ENCODE results near the gene INO80D. TPM values are rescaled to one million over a fixed set of nuclear protein-coding genes. Genes with fewer than 3 reads are reported as not detected.

INO80D gene
- total RNA-seq, 1 experiment from 2014 or later: 14.4 TPM

DNA sequence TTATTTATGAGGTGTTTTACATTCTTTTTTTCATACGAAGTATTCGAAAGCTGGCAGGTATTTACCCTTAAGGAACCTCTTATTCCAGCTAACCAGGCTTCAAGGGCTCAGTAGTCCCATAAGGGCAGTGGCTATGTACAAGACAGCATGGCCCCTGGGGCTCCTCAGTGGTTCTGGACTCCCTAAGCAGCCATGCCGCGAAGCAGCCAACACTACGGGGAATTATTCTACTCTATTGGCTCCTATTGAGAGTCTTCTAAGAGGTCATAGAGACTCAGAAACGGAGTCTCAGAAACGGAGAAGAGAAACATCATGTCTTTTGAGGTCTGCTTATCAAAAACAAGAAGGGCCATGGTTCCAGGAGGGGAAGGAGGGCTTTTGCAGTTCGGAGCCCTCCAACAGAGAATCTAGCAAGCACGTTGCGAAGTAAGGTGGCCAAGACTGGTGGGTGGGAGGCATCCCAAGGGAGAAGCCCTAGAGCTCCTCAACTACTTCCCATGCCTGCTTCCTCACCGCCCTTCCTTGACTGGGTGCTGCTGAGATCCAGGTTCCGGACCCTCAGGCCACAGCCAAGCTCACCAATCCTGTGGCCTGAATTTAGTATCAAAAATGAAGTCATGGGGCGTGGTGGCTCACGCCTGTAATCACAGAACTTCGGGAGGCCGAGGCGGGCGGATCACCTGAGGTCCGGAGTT, 109.7 kb downstream of the INO80D start:
- BruUV-seq (replicated peaks): no TSS peak
- POLR2A ChIA-PET: no interaction called here
- H3K9me2 ChIP-seq (ENCODE audit: insufficient read depth): no peaks in the 10 kb centered on the region
- H3K27ac ChIP-seq (ENCODE audit: low read depth, low read length): no peak overlapping the region
- RAD21 ChIA-PET (ENCODE audit: low non-redundant PET in 1 of 2, low total read pairs in 2 of 2, uncharacterized antibody in 2 of 2, unreplicated experiment in 2 of 2): no interaction called here
- H3K36me3 ChIP-seq (ENCODE audit: control insufficient read depth in 1 of 2, insufficient read depth in 2 of 2, low read length in 2 of 2): no peaks in the 10 kb centered on the region
- ATAC-seq (no peak), DNase-seq (ENCODE audit: low read depth, low spot score) (no peak)
- H3K27me3 ChIP-seq (ENCODE audit: insufficient read depth, low read length): no peaks in the 10 kb centered on the region
- H3K9ac ChIP-seq (ENCODE audit: low read length): no peak overlapping the region
- H3K4me1 ChIP-seq (ENCODE audit: control insufficient read depth in 1 of 2, insufficient read depth in 2 of 2, low read length in 2 of 2): peaks cover 9 to 17% of the 10 kb centered on the region in 2 experiments; a peak in 3 of 4 replicates
- intact Hi-C loops (cut with micrococcal nuclease): no loop called here
- no peak overlapping the region for H3K4me2 ChIP-seq (ENCODE audit: low read length)
- H2AFZ ChIP-seq (ENCODE audit: low read depth, low read length, poor library complexity, severe bottlenecking): no peak overlapping the region
- CTCF ChIA-PET: no interaction called here
- H3K4me3 ChIP-seq (replicated peaks in 1 of 2; ENCODE audit: low read depth in 1 of 2, low read length in 2 of 2): no peak overlapping the region
- H3K79me2 ChIP-seq (ENCODE audit: insufficient read depth, low read length): no peaks in the 10 kb centered on the region
- H3K9me3 ChIP-seq (ENCODE audit: control insufficient read depth in 1 of 2, insufficient read depth in 1 of 2, low read depth in 1 of 2, low read length in 2 of 2): no peaks in the 10 kb centered on the region
- no peaks in the 10 kb centered on the region for H4K20me1 ChIP-seq (ENCODE audit: insufficient read depth)
- TF ChIP-seq POLR2A (IDR thresholded peaks at IDR 0.05; ENCODE audit: borderline replicate concordance, extremely low read depth, insufficient read depth, insufficient read length) (no peak), TCF7L2 (IDR thresholded peaks at IDR 0.05; ENCODE audit: borderline replicate concordance, extremely low read depth, insufficient read depth, insufficient read length) (no peak), EZH2 (IDR thresholded peaks at IDR 0.05) (no peak), SIN3A (IDR thresholded peaks at IDR 0.05; ENCODE audit: low read depth) (no peak), SP1 (IDR thresholded peaks at IDR 0.05; ENCODE audit: low read depth) (no peak), RAD21 (IDR thresholded peaks at IDR 0.05; ENCODE audit: low read depth) (no peak), FOSL1 (IDR thresholded peaks at IDR 0.05; ENCODE audit: low read depth) (no peak), CEBPB (IDR thresholded peaks at IDR 0.05; ENCODE audit: low read depth) (no peak)
- TF ChIP-seq, protein P1, sequence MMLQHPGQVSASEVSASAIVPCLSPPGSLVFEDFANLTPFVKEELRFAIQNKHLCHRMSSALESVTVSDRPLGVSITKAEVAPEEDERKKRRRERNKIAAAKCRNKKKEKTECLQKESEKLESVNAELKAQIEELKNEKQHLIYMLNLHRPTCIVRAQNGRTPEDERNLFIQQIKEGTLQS (IDR thresholded peaks at IDR 0.05): no peak
- TF ChIP-seq, protein P2, sequence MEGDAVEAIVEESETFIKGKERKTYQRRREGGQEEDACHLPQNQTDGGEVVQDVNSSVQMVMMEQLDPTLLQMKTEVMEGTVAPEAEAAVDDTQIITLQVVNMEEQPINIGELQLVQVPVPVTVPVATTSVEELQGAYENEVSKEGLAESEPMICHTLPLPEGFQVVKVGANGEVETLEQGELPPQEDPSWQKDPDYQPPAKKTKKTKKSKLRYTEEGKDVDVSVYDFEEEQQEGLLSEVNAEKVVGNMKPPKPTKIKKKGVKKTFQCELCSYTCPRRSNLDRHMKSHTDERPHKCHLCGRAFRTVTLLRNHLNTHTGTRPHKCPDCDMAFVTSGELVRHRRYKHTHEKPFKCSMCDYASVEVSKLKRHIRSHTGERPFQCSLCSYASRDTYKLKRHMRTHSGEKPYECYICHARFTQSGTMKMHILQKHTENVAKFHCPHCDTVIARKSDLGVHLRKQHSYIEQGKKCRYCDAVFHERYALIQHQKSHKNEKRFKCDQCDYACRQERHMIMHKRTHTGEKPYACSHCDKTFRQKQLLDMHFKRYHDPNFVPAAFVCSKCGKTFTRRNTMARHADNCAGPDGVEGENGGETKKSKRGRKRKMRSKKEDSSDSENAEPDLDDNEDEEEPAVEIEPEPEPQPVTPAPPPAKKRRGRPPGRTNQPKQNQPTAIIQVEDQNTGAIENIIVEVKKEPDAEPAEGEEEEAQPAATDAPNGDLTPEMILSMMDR (IDR thresholded peaks at IDR 0.05 in 2 of 3, conservative IDR thresholded peaks at IDR 0.05 in 1 of 3; ENCODE audit: borderline replicate concordance in 1 of 3, insufficient read depth in 1 of 3, low read depth in 2 of 3, low read length in 2 of 3): no peak
- TF ChIP-seq, protein P3, sequence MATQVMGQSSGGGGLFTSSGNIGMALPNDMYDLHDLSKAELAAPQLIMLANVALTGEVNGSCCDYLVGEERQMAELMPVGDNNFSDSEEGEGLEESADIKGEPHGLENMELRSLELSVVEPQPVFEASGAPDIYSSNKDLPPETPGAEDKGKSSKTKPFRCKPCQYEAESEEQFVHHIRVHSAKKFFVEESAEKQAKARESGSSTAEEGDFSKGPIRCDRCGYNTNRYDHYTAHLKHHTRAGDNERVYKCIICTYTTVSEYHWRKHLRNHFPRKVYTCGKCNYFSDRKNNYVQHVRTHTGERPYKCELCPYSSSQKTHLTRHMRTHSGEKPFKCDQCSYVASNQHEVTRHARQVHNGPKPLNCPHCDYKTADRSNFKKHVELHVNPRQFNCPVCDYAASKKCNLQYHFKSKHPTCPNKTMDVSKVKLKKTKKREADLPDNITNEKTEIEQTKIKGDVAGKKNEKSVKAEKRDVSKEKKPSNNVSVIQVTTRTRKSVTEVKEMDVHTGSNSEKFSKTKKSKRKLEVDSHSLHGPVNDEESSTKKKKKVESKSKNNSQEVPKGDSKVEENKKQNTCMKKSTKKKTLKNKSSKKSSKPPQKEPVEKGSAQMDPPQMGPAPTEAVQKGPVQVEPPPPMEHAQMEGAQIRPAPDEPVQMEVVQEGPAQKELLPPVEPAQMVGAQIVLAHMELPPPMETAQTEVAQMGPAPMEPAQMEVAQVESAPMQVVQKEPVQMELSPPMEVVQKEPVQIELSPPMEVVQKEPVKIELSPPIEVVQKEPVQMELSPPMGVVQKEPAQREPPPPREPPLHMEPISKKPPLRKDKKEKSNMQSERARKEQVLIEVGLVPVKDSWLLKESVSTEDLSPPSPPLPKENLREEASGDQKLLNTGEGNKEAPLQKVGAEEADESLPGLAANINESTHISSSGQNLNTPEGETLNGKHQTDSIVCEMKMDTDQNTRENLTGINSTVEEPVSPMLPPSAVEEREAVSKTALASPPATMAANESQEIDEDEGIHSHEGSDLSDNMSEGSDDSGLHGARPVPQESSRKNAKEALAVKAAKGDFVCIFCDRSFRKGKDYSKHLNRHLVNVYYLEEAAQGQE (IDR thresholded peaks at IDR 0.05; ENCODE audit: low read depth): no peak
- TF ChIP-seq, protein P4, sequence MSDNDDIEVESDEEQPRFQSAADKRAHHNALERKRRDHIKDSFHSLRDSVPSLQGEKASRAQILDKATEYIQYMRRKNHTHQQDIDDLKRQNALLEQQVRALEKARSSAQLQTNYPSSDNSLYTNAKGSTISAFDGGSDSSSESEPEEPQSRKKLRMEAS (IDR thresholded peaks at IDR 0.05): no peak

All from HCT116 (cell line).